GM21526 (cell line): ENCODE results near the gene TLE1.
"Not testable (repeated sequence)": the region's sequence is repeated elsewhere in the genome, so short reads cannot be mapped to it uniquely, and the experiment has no call there.

Experiments
- ATAC-seq: cut with Tn5 transposase; IDR thresholded peaks from one replicate; pipeline ENCODE4 v1.9.1; 2021; ENCODE audit warnings: moderate library complexity; ENCODE audit not compliant: unreplicated experiment, low FRiP score

Gene TLE1

DNA sequence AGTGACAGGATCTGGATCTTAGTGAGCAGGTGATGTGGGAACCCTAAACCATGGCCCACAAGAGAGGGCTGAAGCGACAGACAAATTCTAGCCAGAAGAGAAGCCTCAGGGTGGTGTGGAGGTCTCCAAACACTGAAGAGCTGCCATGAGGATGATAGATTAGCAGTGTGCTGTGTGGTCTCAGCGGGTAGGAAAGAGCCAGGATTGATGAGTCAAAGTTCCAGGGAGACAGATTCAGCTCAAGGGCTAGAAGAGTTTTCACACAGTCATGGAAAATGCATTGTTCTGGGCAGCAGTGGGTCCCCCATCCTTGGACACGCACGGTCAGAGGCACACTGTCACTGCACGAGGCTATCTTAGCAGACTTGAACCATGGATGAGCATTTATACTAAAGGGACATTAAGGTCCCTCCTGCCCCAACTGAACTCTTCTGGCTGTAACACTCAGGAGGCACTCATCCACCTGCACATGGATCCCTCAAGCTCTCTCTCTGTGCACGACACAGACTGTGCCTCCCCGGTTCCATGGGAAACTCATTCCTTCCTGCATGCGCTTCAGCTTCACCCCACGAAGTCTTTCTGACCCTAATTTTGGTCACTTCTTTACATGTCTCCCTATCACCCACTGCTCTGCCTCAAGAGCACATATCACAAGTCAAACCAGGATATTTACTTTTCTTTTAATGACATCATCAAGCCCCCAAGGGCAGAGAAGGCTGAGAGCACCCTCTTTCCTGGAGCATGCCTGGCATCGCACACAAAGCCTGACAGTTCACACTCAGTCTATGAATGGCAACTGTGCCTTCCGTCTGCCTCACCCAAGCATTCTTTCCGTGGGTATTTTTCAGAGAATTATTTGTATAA is 84.8 kb downstream of the TLE1 start:
- no peak for ATAC-seq

DNA sequence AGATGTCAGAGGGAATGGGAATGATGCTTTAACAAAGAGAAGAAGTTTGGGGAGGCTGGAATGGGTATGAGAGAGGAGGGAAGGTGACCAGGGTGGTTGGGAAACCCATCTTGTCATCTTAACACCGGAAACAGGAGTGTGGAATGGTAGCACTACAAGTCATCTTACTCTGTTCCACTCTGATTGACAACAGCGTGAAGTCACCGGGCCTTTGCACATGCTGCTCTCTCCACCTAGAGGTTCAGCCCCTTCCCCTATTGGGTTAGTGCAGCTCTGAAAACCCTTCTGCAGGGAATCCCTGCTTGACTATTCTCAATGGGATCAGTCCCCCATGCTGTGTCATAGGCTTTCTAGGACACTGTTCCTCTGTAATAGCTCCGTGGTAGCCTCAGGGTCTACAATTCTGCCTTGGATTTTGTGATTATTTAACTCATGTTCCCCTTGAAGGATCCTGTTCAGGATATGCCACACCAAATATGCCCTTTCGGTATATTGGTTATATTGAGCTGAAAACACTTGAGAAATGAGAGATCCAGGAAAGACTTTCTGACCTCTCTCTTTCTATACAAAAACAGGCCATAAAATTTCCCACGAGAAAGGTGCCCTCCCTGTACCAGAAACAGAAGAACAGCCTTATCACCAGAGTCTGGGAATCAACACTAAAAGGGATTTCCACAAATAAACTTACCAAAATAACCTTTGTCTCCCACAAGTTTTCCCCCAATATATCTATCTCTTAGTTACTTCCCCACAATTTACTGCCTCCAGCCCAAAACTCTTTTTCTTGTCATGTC is 86.3 kb downstream of the TLE1 start:
- no peak for ATAC-seq

DNA sequence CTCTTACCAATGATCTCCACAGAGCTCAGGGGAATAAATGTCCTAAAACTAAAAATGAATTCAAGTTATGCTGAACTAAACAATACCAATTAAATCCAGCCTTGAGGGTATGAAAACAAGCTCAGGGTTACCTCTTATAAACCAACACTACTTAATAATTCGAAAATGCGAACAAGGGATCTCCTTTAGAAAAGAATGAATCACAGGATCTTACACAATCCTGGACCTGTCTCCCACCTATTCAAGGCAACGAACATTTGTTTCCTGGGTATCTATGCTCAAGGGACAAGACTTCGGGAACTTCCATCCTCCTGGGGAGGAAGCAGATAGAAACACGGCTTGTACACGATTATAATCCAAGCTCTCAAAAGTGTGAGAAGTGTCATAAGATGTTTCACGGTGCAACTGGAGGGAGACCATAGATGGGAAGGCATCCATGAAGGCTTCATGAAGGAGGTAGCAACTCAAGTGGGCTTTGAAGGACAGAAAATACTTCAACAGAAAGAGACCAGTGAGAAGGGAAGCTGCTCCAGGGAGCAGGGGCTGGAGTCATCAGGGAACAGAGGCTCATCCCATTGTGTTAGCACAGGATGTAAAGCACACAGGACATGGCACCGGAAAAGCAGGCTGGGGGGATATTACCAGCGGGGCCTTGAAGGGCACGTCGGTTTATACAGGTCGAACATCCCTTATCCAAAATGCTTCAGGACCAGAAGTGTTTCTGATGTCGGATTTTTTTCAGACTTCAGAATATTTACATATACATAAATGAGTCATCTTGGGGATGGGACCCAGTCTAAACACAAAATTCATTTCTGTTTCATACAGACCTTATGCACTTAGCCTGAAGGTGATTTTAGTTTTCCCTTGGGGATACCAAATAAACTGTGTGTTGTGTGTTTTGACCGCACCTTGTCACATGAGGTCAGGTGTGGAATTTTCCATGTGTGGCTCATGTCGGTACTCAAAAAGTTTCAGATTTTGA is 87.4 kb downstream of the TLE1 start:
- peak; percentile 61 for ATAC-seq

DNA sequence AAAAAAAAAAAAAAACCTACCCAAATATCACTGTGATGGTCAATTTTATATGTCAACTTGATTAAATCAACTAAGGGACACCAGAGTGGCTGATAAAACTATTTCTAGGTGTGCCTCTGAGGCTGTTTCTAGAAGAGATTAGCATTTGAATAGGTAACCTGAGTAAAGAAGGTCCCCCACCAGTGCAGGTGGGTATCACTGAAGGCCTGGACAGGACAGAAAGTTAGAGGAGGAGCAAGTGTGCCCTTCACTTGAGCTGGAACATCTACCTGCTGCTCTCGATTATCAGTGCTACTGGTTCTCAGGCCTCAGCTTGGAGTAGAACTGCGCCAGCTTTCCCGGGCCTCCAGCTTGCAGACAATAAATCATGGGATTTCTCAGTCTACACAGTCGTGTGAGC is 88.7 kb downstream of the TLE1 start:
- no peak for ATAC-seq

DNA sequence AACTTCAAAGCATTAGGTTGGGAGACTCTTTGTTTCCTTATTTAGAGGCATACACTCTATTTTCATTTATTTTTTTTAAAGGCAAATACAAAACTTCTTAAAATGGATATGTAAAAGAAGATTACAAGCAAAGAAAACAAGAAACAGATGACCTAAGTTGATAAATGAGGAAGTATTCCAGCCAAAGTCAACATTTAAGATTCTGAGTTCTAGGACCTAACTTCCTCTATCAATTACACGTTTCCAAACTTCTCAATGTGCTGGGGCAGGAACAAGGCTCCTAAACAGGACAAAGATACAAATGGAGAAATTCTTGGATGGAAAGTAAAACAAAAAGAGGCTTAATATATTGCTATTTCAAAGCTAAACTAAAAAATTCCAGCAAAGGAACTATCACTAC is 89.5 kb downstream of the TLE1 start:
- no peak for ATAC-seq

DNA sequence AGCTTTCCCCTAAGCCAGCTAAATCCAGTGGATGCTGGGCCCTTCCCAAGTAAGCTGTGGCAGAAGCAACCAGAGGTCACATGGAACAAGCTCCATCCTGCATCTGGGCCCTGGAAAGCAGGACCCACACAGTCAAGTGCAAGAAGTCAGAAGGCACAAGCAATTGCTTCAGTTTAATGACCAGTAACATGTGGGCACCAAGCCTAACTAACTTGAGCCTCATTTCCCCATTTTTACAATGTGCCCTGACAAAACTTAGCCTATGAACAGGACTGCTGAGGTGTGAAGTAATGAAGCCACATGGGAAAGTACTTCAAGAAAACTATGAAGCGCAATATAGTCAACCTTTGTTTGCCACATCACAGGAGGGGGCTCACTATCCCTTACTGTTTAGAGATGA is 90.5 kb downstream of the TLE1 start:
- ATAC-seq = no peak

DNA sequence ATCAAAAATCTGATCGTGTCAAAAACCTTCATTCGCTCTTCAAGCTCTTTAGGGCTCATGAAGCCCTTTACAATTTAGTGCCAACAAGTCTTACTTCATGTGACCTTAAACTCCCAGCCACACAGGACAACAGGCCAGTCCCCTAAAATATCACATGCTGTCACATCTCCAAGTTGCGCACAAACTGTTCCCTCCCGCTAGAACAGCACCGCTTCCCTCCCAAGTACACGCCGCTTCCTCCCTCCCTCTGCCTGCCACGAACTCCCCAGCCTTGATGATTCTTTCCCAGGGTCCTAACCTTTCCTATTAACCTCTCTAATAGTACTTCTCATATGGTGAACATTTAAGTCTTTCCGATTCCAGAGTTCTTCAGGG is 91.2 kb downstream of the TLE1 start:
- no peak for ATAC-seq

DNA sequence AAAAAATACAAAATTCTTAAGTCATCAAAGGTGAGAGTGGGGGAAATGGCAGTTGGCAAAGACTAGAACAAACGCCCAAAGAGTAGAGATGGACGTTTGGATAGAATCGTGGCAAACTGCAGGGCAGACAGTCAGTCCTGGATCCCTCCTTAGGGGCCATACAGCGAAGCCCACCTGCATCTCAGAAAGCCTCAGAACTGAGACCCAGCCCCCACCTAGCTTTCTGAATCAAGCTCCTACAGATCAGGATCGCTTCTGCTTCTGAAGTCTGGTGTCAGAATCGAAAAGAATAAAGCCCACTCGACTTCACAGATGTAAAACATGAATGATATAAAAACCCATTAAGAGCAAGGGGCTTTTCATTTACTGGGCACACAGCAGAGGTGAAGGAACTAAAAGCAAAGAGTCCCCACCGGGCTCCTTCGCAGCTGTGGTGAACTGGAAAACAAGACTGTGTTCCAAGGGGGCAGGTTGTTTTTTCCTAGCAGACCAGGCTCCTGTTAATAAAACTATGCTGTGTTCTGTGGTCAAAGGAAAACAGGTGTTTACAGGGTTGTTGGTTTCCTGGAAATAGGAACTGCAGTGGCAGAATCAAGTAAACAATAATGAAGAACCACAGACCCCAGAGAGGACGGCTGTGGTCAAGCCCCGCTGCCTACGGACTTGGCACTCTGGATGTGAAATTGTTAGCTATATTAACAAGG is 91.8 kb downstream of the TLE1 start:
- ATAC-seq = no peak

DNA sequence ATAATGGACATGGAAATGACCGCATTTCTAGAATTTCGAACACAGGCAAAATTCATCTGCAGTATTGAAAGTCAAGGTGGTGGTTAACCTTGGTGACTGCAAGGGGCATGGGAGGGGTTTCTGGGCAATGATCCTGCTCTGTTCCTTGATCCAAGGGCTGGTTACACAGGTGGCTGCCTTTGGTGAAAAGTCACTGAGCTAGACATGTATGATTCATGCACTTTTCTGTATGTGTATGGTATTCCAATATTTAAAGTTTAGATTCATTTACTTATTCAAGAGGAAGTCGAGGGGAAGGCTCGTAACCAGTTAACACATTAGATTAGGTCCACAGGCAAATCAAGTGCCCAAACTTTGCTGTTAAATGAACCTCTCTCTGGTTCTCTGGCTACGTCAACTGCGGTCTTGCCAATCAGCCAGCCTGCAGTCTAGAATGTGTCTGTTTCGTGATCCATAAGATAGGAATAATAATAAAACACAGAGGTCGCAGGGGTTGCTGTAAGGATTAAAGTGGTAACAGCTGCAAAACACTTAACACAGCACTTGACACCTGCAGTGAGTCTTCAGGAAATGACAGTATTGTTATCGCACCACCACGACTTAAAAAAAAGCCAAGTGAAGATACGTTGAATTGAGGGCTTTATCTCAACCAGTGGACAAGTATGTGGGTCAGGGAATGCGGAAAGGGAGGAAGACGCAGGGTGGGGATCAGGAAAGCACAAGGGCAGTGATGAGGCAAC is 92.5 kb downstream of the TLE1 start:
- no peak for ATAC-seq

DNA sequence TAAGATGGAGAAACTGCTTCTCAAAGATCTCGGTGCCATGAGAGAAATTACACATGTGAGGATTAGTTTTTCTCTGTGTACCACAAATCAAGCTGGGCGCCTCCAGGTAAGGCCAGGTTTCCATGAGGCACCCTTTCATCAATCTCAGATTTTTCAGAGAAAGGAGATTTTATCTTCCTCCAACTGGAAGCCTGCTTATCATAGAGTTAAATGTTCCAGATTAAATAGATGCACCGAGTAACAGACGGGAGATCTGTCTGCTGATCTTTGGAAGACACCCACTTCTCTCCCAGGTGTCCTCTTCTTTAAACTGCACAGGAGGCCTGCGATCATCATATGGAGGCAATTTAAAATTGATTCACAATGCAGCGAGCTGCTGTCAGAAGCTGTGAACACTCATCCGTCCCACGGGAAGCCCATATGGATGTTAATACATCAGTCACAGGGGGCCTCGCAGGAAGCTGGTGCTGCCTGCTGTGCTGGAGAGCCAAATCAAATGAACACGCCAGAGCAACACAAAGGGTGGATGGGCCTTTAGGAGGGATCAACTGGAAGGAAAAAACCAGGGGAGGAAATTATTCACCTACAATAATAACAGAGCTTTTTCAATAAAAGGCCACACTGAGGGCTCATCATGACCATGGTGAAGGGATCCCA is 93.3 kb downstream of the TLE1 start:
- no peak for ATAC-seq

DNA sequence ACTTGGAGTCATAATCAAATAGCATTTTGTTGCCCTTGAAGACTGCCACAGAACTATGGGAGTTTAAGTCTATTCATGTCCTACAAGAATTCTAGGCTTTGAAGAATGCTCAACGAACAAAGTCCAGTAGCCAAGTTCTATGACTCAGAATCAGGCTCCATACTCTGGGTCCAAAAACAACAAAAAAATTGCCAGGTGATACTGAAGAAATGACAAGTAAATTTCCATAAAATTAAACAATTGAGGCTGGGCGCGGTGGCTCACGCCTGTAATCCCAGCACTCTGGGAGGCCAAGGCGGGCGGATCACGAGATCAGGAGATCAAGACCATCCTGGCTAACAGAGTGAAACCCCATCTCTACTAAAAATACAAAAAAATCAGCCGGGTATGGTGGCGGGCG is 94.1 kb downstream of the TLE1 start:
- ATAC-seq = not testable (repeated sequence)

DNA sequence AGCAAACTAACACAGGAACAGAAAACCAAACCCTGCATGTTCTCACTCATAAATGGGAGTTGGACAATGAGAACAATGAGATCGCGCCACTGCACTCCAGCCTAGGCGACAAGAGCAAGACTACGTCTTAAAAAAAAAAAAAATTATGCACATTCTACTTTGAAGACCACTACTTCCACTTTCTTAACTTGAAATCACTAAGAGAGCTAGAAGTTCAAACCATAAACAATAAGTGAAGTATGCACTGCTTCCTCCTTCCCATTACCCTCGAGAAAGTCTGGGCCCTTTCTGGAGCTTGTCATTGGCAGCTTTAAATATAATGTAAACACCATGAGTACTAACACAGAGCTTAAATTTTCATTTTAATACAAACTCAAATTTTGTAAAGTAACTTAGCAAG is 94.9 kb downstream of the TLE1 start:
- no peak for ATAC-seq

DNA sequence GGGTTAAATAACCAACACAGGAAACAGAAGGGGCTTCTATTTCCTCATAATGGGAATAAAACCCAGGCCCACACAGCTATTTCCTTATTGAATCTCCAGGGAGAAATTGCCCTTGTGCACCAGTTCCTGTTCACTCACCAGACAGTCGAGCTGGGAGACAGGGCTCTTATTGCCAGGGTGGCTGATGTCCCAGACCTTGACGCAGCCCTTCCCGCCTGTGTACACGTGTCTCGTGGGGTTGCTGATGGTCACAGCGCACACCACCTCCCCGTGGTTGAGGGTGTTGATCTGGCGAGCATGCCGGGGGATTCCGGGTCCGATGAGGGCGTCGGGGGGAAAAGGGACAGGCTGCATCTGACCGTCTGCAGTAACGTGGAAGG is 96.5 kb downstream of the TLE1 start:
- no peak for ATAC-seq

DNA sequence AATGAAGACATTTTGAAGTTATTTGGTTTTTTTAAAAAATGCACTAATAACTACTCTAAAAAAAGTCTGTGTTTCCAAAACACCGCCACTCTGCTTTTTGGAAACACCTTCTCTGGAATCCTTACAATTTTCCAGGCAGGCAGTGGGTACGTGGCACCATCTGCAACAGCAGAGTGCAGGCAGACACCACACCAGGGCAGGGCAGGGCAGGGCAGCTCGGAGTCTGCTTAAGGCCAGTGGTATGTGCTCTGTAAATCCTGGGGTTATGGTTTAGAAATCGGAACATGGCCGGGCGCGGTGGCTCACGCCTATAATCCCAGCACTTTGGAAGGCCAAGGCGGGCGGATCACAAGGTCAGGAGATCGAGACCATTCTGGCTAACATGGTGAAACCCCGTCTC is 97.6 kb downstream of the TLE1 start:
- ATAC-seq = no peak

DNA sequence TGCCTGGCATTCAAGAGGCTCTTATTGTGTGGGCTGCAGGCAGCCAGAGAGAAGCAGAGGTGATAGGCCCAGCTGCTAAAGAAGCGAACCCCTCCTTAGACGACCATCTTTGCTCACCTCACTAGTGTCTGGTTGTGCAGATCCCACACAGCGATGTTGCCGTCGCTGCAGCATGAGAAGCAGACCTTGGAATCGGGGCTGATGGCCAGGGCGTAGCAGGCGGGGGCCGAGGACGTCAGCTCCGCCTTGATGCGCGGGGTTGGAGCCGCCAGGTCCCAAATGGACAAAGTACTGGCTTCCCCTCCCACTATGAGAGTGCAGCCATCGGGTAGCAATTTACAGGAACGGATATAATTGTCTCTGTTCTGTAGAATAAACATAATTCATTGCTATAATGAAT is 98.7 kb downstream of the TLE1 start:
- no peak for ATAC-seq

DNA sequence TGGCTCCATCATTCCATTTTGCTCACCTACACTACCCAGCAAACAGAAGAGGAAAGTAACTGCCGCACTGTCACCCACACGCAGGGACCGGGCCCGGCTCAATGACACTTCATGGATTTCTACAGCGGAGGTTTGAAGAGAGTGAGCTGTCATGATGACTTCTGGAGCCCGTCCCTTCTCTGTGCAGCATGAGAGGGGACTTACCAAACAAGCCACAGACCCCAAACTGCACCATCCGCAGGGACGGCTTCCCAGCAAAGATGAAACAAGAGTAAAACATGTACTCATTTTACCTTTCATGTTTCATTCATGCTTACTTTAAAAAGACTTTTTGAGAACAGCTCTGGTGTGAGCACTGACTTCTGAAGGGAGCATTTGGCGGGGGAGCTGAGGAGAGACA is 99.5 kb downstream of the TLE1 start:
- no peak for ATAC-seq

DNA sequence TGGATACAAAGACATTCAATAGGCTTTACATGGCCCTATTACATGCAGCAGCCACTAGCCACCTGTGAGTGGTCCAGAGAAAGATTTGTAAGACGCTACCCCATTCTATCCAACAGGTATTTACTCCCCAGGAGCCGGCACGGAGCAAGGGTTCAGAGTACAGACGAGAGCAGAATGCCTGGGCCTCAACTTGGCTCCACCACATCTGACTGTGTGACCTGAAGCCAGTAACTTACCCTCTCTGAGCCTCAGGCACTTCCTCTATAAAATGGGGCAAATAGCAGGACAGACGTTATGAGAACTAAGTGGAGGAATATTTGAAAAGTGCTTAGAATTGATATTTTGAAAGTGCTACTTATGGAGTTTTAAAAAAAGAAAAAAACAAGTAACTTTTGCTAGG is 100.0 kb downstream of the TLE1 start:
- ATAC-seq = no peak

DNA sequence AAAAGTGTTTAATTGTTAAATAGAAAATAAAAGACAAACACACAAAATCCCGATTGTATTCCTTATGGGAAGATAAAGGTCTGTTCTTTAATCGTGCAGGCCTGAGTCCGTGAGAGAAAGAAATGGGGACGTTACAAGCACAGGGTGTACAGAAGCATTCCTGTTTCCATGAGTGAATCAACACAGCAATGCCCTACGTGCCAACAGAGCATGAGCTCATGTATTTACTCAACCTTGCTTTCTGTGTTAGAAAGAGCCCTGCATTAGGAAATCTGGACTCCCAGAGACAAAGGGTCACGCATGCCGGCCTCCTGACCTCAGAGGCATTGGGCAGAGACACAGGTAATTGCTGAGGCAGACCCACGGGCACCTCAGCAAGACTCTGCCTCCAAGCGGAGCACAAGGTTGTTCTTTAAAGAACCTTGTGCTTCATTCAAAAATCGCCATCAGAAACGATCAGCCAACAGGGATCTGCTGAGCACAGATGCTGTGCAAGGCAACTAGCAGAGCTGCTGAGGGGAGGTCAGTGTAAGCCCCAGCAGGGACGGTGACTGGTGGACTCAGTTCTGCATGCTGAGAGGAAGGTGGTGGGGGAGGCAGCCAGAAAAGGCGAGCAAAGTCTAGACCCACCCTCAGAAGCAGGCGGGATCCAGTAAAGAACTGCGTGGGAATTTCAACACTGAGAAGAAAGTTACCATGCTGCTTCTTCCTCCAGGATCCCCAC is 101.0 kb downstream of the TLE1 start:
- ATAC-seq = no peak
